ENCODE measurements around the gene DOCK11.
A peak's percentile ranks its signal among the peaks of the same experiment; 100 is the strongest.
"Not testable (repeated sequence)": the region's sequence is repeated elsewhere in the genome, so short reads cannot be mapped to it uniquely, and the experiment has no call there.

The DOCK11 gene

GRCh38 chrX:118714521-118714920, 218.9 kb downstream of the DOCK11 start:
- no peak for DNase-seq

GRCh38 chrX:118715917-118716316, 220.3 kb downstream of the DOCK11 start:
- not testable (repeated sequence) for DNase-seq

GRCh38 chrX:118716833-118717232, 221.2 kb downstream of the DOCK11 start:
- DNase-seq: not testable (repeated sequence)

GRCh38 chrX:118717678-118718391, 222.2 kb downstream of the DOCK11 start:
- no peak for DNase-seq

GRCh38 chrX:118718737-118719136, 223.1 kb downstream of the DOCK11 start:
- DNase-seq: no peak

GRCh38 chrX:118720058-118720707, 224.6 kb downstream of the DOCK11 start:
- peak; percentile 20 for DNase-seq

GRCh38 chrX:118723376-118723775, 227.8 kb downstream of the DOCK11 start:
- peak; percentile 3 for DNase-seq

- no peak for DNase-seq
Measured at GRCh38 chrX:118724365-118724764, 228.8 kb downstream of the DOCK11 start.

GRCh38 chrX:118724775-118725174, 229.2 kb downstream of the DOCK11 start:
- no peak for DNase-seq

GRCh38 chrX:118726396-118726795, 230.8 kb downstream of the DOCK11 start:
- no peak for DNase-seq

GRCh38 chrX:118726887-118727685, 231.5 kb downstream of the DOCK11 start, which contains the start of gene IL13RA1:
Gene IL13RA1, plus strand, starts transcription at chrX:118727606. Its CDS starts 33 bp downstream, at chrX:118727639.
- peak; percentile 92 for DNase-seq

GRCh38 chrX:118727686-118728339, 232.2 kb downstream of the DOCK11 start:
- peak; percentile 43 for DNase-seq

GRCh38 chrX:118729042-118729652, 233.5 kb downstream of the DOCK11 start:
- no peak for DNase-seq

- no peak for DNase-seq
Measured at GRCh38 chrX:118730500-118731247, 235.1 kb downstream of the DOCK11 start.

GRCh38 chrX:118732551-118732950, 236.9 kb downstream of the DOCK11 start:
- not testable (repeated sequence) for DNase-seq

- no peak for DNase-seq
Measured at GRCh38 chrX:118734909-118735308, 239.3 kb downstream of the DOCK11 start.
